IMR-90 (cell line): Measurements from ENCODE around the gene ADGRG3. TPM values are rescaled to one million over a fixed set of nuclear protein-coding genes. Genes with fewer than 3 reads are reported as not detected.

Source experiments
- ATAC-seq: fragments of 200-7000 bp; cut with Tn5 transposase; 2 replicates; pipeline ENCODE4 v1.9.1; 2020; ENCODE audit warnings: low read depth, mild to moderate bottlenecking, moderate library complexity
- BruUV-seq: library from RNA; stranded (reverse); fragments of 400-500 nt; replicated peaks from 2 replicates; lab custom pipeline; 2021; lab: Mats Ljungman, UMichigan
- CTCF ChIA-PET: fragments of 300-600 bp; formaldehyde crosslinking; extraction: SDS; loops from one replicate; lab custom pipeline; 2021; ENCODE audit warnings: antibody characterized with exemption; lab: Yijun Ruan, JAX
- POLR2A ChIA-PET: fragments of 300-600 bp; sonication (Branson Sonifier 250); formaldehyde crosslinking; loops from one replicate; lab custom pipeline; 2022; ENCODE audit warnings: antibody characterized with exemption; ENCODE audit not compliant: unreplicated experiment; lab: Charles Lee
- DNase-seq: peaks from one replicate; pipeline ENCODE4 v3.0.0; 2013
- H2AFZ ChIP-seq: replicated peaks from 2 replicates; pipeline ENCODE3; 2013; ENCODE audit warnings: low read length, mild to moderate bottlenecking; ENCODE audit not compliant: poor library complexity
- H2AK5ac ChIP-seq: 2 replicates; pipeline ENCODE4 v1.6.1; 2013; ENCODE audit warnings: low read depth, low read length, inconsistent platforms
- H2AK9ac ChIP-seq: replicated peaks from 2 replicates; pipeline ENCODE3; 2013; ENCODE audit warnings: mild to moderate bottlenecking, low read depth, low read length, moderate library complexity; ENCODE audit not compliant: poor library complexity
- H2BK120ac ChIP-seq: 2 replicates; pipeline ENCODE4 v1.6.1; 2013; ENCODE audit warnings: low read depth, low read length, inconsistent platforms
- H2BK15ac ChIP-seq: 3 replicates; pipeline ENCODE4 v1.6.1; 2013; ENCODE audit warnings: low read depth, low read length, inconsistent platforms
- H2BK20ac ChIP-seq: 2 replicates; pipeline ENCODE4 v1.6.1; 2013; ENCODE audit warnings: low read depth, mild to moderate bottlenecking, inconsistent platforms, low read length, moderate library complexity
- H2BK5ac ChIP-seq: 2 replicates; pipeline ENCODE4 v1.6.1; 2013; ENCODE audit warnings: mild to moderate bottlenecking, low read depth, low read length, inconsistent platforms; ENCODE audit not compliant: poor library complexity, severe bottlenecking
- H3K14ac ChIP-seq: replicated peaks from 2 replicates; pipeline ENCODE4 v1.6.1; 2013; ENCODE audit warnings: low read depth, low read length, inconsistent platforms
- H3K18ac ChIP-seq: 2 replicates; pipeline ENCODE4 v1.6.1; 2013; ENCODE audit warnings: low read depth, low read length, control low read depth
- H3K23ac ChIP-seq: 2 replicates; pipeline ENCODE4 v1.6.1; 2013; ENCODE audit warnings: low read depth, low read length, inconsistent platforms
- H3K27ac ChIP-seq: 2 replicates; pipeline ENCODE4 v1.5.1; 2013; ENCODE audit warnings: mild to moderate bottlenecking, control low read depth, low read length; ENCODE audit not compliant: insufficient read depth
- H3K27me3 ChIP-seq: 2 replicates; pipeline ENCODE4 v1.6.1; 2013; ENCODE audit warnings: low read length; ENCODE audit not compliant: control insufficient read depth, insufficient read depth
- H3K36me3 ChIP-seq: 2 replicates; pipeline ENCODE4 v1.6.1; 2013; ENCODE audit warnings: low read length, mixed read lengths; ENCODE audit not compliant: control insufficient read depth, insufficient read depth
- H3K4ac ChIP-seq: 2 replicates; pipeline ENCODE4 v1.6.1; 2013; ENCODE audit warnings: low read depth, low read length, inconsistent platforms
- H3K4me1 ChIP-seq: 2 replicates; pipeline ENCODE4 v1.6.1; 2013; ENCODE audit warnings: low read length, mixed read lengths; ENCODE audit not compliant: control insufficient read depth, insufficient read depth
- H3K4me2 ChIP-seq: 2 replicates; pipeline ENCODE4 v1.6.1; 2013; ENCODE audit warnings: low read depth, mild to moderate bottlenecking, control low read depth, low read length, moderate library complexity
- H3K4me3 ChIP-seq: 2 replicates; pipeline ENCODE4 v1.5.1; 2013; ENCODE audit warnings: low read depth, mild to moderate bottlenecking, control low read depth, low read length, moderate library complexity; ENCODE audit not compliant: insufficient read depth
- H3K56ac ChIP-seq: 2 replicates; pipeline ENCODE4 v1.6.1; 2013; ENCODE audit warnings: low read length, inconsistent platforms; ENCODE audit not compliant: insufficient read depth; ENCODE audit errors: extremely low read depth
- H3K79me1 ChIP-seq, 2 experiments: 2 replicates each; pipeline ENCODE4 v1.6.1; 2013; ENCODE audit warnings: low read length in 2 of 2, inconsistent platforms in 1 of 2, low read depth in 1 of 2
- H3K9ac ChIP-seq: 2 replicates; pipeline ENCODE4 v1.6.1; 2013; ENCODE audit warnings: low read depth, low read length, control low read depth
- H3K9me1 ChIP-seq: 2 replicates; pipeline ENCODE4 v1.6.1; 2013; ENCODE audit warnings: low read length, inconsistent platforms; ENCODE audit not compliant: insufficient read depth
- H3K9me3 ChIP-seq: 2 replicates; pipeline ENCODE4 v1.6.1; 2013; ENCODE audit warnings: low read length; ENCODE audit not compliant: control insufficient read depth, insufficient read depth
- H4K20me1 ChIP-seq: 2 replicates; pipeline ENCODE4 v1.6.1; 2013; ENCODE audit warnings: low read length, inconsistent platforms; ENCODE audit not compliant: insufficient read depth
- H4K5ac ChIP-seq: 2 replicates; pipeline ENCODE4 v1.6.1; 2013; ENCODE audit warnings: mild to moderate bottlenecking, low read depth, low read length, control low read depth
- H4K8ac ChIP-seq, 2 experiments: 2 replicates each; pipeline ENCODE4 v1.6.1; 2013; ENCODE audit warnings: low read depth in 2 of 2, low read length in 2 of 2, control low read depth in 1 of 2, inconsistent platforms in 1 of 2
- H4K91ac ChIP-seq: 2 replicates; pipeline ENCODE4 v1.6.1; 2013; ENCODE audit warnings: low read depth, low read length, inconsistent platforms; ENCODE audit not compliant: insufficient read depth
- BHLHE40 ChIP-seq: fragments of 150-350 bp; IDR thresholded peaks from 2 replicates; pipeline ENCODE4 v1.6.1; 2016; ENCODE audit warnings: mild to moderate bottlenecking, low read depth, low read length
- CTCF ChIP-seq: conservative IDR thresholded peaks from 2 replicates; pipeline ENCODE4 v1.5.1; 2012; ENCODE audit warnings: mild to moderate bottlenecking, low read depth, low read length, improper control_type of control experiment
- ELK1 ChIP-seq: fragments of 150-350 bp; IDR thresholded peaks from 2 replicates; pipeline ENCODE4 v1.6.1; 2016; ENCODE audit warnings: low read depth, mild to moderate bottlenecking, low read length, moderate library complexity, borderline replicate concordance
- MAFK ChIP-seq: IDR thresholded peaks from 2 replicates; pipeline ENCODE4 v1.6.1; 2012; ENCODE audit warnings: low read depth, low read length, improper control_type of control experiment
- MXI1 ChIP-seq: IDR thresholded peaks from 2 replicates; pipeline ENCODE4 v1.6.1; 2012; ENCODE audit warnings: low read depth, mild to moderate bottlenecking, low read length, moderate library complexity, borderline replicate concordance
- NFE2L2 ChIP-seq: fragments of 150-350 bp; IDR thresholded peaks from 2 replicates; pipeline ENCODE4 v1.6.1; 2016; ENCODE audit warnings: low read depth, mild to moderate bottlenecking, low read length
- RFX5 ChIP-seq: IDR thresholded peaks from 2 replicates; pipeline ENCODE4 v1.8.0; 2012; ENCODE audit warnings: low read depth, mild to moderate bottlenecking, low read length, moderate library complexity
- SMC3 ChIP-seq: fragments of 150-350 bp; IDR thresholded peaks from 2 replicates; pipeline ENCODE4 v1.6.1; 2016; ENCODE audit warnings: low read depth, mild to moderate bottlenecking, antibody characterized with exemption, low read length, moderate library complexity
- USF2 ChIP-seq: fragments of 150-350 bp; IDR thresholded peaks from 2 replicates; pipeline ENCODE4 v1.6.1; 2017; ENCODE audit warnings: mild to moderate bottlenecking, antibody characterized with exemption, low read length, low read depth
- WGBS, 2 experiments: methylation state at CpG; one replicate each; pipeline versions ENCODE4 v1.1.5 to v1.1.7; 2013; ENCODE audit warnings: missing lambda C conversion rate in 2 of 2; ENCODE audit not compliant: insufficient read length in 1 of 2; ENCODE audit errors: extremely low coverage in 2 of 2; 5-methylcytosine and 5-hydroxymethylcytosine counted together
- dilution Hi-C: fragments of 300-500 bp; cut with HindIII; formaldehyde crosslinking; loops from one replicate; pipeline ENCODE4 v1.14.3; 2018; ENCODE audit warnings: low sequenced_read_pairs; ENCODE audit not compliant: unreplicated experiment
- in situ Hi-C: fragments of 300-500 bp; cut with MboI; formaldehyde crosslinking; loops from 3 replicates; pipeline ENCODE4 v1.14.3; 2019; ENCODE audit warnings: low sequenced_read_pairs, inconsistent platforms, mixed read lengths
- intact Hi-C: fragments of 100-400 bp; cut with micrococcal nuclease; formaldehyde crosslinking; loops from 2 replicates; pipeline ENCODE4 v1.10.0; 2022
- polyA plus RNA-seq, 3 experiments: library from polyadenylated mRNA; depleted of rRNA; stranded (reverse); fragments of >200 nt; gene quantifications; 2 replicates each; pipeline ENCODE4 v1.2.3, GENCODE V29; 2012; ENCODE audit warnings: low replicate concordance in 1 of 3
- total RNA-seq: library from RNA; depleted of rRNA; stranded (reverse); fragments of >200 nt; gene quantifications from 2 replicates; pipeline ENCODE4 v1.2.3, GENCODE V29; 2012

Gene ADGRG3
- total and polyA plus RNA-seq, 2 of the 4 experiments (the other 2 are of a cell fraction), result not detected

- WGBS, 2 experiments, result 68% methylated on average over 6 of the region's 7 CpGs; no CpG with 5 or more reads in 1 of the 2 experiments
- POLR2A ChIA-PET, result no interaction called here
Observed at GRCh38 chr16:57699899-57700298, 31.8 kb downstream of the ADGRG3 start.

More at GRCh38 chr16:57699899-57700298, 31.8 kb downstream of the ADGRG3 start:
- in situ Hi-C loops, result no loop called here
- Histone ChIP-seq H3K9me3 (no peaks in the 10 kb centered on the region), H4K8ac (no peak overlapping the region), H3K4ac (no peak overlapping the region), H4K91ac (no peak overlapping the region), H2BK15ac (no peak overlapping the region), H3K4me1 (no peaks in the 10 kb centered on the region), H3K27me3 (peaks cover 53% of the 10 kb centered on the region), H3K79me1 (no peaks in the 10 kb centered on the region), H3K23ac (no peak overlapping the region), H2AFZ (no peak overlapping the region), H3K9ac (no peak overlapping the region), H3K56ac (no peak overlapping the region), H2BK5ac (no peak overlapping the region), H3K14ac (no peak overlapping the region), H3K9me1 (no peaks in the 10 kb centered on the region), H3K27ac (no peak overlapping the region), H3K36me3 (no peaks in the 10 kb centered on the region), H4K5ac (no peak overlapping the region), H3K18ac (no peak overlapping the region), H3K4me3 (no peak overlapping the region), H3K4me2 (no peak overlapping the region), H2AK9ac (no peak overlapping the region), H2BK120ac (no peak overlapping the region), H2BK20ac (no peak overlapping the region), H4K20me1 (no peaks in the 10 kb centered on the region), H2AK5ac (no peak overlapping the region)
- CTCF ChIA-PET, result no interaction called here
- BruUV-seq, result no TSS peak
- dilution Hi-C loops, result no loop called here
- TF ChIP-seq NFE2L2 (no peak), MXI1 (no peak), RFX5 (no peak), CTCF (no peak), BHLHE40 (no peak), USF2 (no peak), SMC3 (no peak), MAFK (no peak), ELK1 (no peak)
- no peak for ATAC-seq
- intact Hi-C loops, result no loop called here
- DNase-seq, result no peak
